ENCODE measurements around the gene GNAI3.

GRCh38 chr1:109542657-109543056, 5.8 kb upstream of the GNAI3 start:
- TF ChIP-seq POLR2A (IDR thresholded peaks at IDR 0.05) (no peak), CTCF (IDR thresholded peaks at IDR 0.05) (no peak)

All from thyroid gland (tissue), 4 donors.